Esophagus squamous epithelium (tissue), 4 donors: ENCODE results near the gene QRICH2.

Experiments
- CTCF ChIP-seq, 6 experiments: fragments of 450-650 bp in 4 of 6; fragments of 200-600 bp in 2 of 6; sonication (generic) in 2 of 6; IDR thresholded peaks; one replicate each; pipeline ENCODE4 v1.5.1; 2016 to 2019; ENCODE audit warnings: antibody characterized with exemption in 6 of 6, mild to moderate bottlenecking in 4 of 6, moderate library complexity in 4 of 6
- POLR2A ChIP-seq, 4 donors: fragments of 450-650 bp; IDR thresholded peaks; one replicate each; pipeline ENCODE4 v1.6.1; 2017; ENCODE audit warnings: antibody characterized with exemption in 4 of 4, mild to moderate bottlenecking in 4 of 4, moderate library complexity in 3 of 4

- TF ChIP-seq CTCF (IDR thresholded peaks at IDR 0.05) (no peak), POLR2A (IDR thresholded peaks at IDR 0.05) (no peak)
These were observed 74.3 kb downstream of the QRICH2 start for GRCh38 chr17:76233588-76234353.
